Type B pancreatic cell (in vitro differentiated cells): ENCODE measurements around the gene RIPOR2. TPM values are rescaled to one million over a fixed set of nuclear protein-coding genes. Genes with fewer than 3 reads are reported as not detected.

ENCODE experiments used
- DNase-seq: peaks from one replicate; pipeline ENCODE4 v3.0.0; 2021; ENCODE audit warnings: mixed read lengths; ENCODE audit not compliant: unreplicated experiment; ENCODE audit errors: extremely low spot score
- H3K27ac Mint-ChIP-seq: 2 replicates; pipeline ENCODE4 v1.8.0; 2021; ENCODE audit warnings: mild to moderate bottlenecking, mixed read lengths
- H3K27me3 Mint-ChIP-seq: 2 replicates; pipeline ENCODE4 v1.8.0; 2021; ENCODE audit warnings: mixed read lengths
- H3K36me3 Mint-ChIP-seq: 2 replicates; pipeline ENCODE4 v1.8.0; 2021; ENCODE audit warnings: mixed read lengths
- H3K4me1 Mint-ChIP-seq: one replicate; pipeline ENCODE4 v1.8.0; 2021; ENCODE audit warnings: mixed read lengths; ENCODE audit not compliant: unreplicated experiment
- H3K4me3 Mint-ChIP-seq: 2 replicates; pipeline ENCODE4 v1.8.0; 2021; ENCODE audit warnings: mild to moderate bottlenecking, mixed read lengths
- H3K9me3 Mint-ChIP-seq: 2 replicates; pipeline ENCODE4 v1.8.0; 2021; ENCODE audit warnings: mixed read lengths
- CTCF ChIP-seq: fragments of 200-600 bp; sonication (generic); conservative IDR thresholded peaks from 2 replicates; pipeline ENCODE4 v1.5.0; 2021; ENCODE audit warnings: antibody characterized with exemption, mild to moderate bottlenecking
- total RNA-seq: library from RNA; stranded (reverse); gene quantifications from 2 replicates; pipeline ENCODE4 v1.2.1, GENCODE V29; 2021; ENCODE audit warnings: low replicate concordance

RIPOR2 gene
- total RNA-seq, 1 donor from 2014 or later: 4.2 TPM

DNA sequence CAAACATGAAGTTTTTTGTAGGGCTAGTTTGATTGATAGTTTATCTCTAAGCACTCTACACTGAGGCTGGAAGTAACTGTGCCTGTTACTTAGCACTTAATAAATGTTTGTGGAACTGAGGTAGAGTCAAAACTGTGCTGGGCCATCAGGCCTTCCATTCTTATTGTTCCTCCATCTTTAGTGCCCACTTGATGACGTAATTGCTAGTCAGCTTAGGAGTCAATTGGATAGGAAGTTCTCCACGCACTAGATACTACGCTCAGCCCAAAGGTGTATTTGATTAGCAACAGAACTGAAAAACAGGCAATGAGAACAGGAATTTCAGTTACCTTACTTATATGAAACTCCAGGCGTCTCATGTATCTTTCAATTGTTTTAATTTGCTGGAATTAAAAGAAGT is 67.0 kb downstream of the RIPOR2 start:
- no peak overlapping the region for H3K4me3 Mint-ChIP-seq
- H3K36me3 Mint-ChIP-seq: no peaks in the 10 kb centered on the region
- no peak overlapping the region for H3K27ac Mint-ChIP-seq
- H3K27me3 Mint-ChIP-seq: no peaks in the 10 kb centered on the region
- peaks cover 17% of the 10 kb centered on the region for H3K4me1 Mint-ChIP-seq
- DNase-seq: no peak
- TF ChIP-seq CTCF: no peak
- H3K9me3 Mint-ChIP-seq: no peaks in the 10 kb centered on the region

DNA sequence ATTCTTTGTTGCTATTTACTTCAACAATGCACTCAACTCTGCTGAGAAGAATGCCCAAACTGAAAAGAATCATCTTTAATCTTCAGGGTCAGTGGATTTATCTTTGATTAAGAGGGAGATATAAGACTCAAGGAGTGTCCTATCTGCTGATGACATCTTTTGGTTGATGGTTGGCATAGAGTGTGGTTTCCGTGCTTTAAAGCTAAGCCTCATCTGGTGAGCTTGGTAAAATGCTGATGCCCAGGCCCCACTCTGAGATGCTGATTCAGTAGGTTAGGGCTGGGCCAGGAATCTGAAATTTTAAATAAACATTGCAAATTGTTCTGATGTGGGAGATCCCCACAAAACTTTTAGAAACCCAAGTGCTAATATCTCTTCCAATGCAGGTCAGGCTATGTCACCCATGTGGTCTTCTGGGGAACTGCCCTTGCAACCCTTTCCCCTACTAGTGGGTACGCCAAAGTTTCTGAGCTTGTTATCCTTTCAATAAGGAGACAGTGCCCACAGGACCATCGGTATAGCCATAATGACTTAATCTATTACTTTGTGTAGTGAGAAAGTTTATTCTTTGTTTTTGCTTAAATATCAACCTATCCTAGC is 68.6 kb downstream of the RIPOR2 start:
- no peaks in the 10 kb centered on the region for H3K27me3 Mint-ChIP-seq
- peaks cover 11% of the 10 kb centered on the region for H3K4me1 Mint-ChIP-seq
- H3K27ac Mint-ChIP-seq: no peak overlapping the region
- H3K4me3 Mint-ChIP-seq: no peak overlapping the region
- H3K9me3 Mint-ChIP-seq: no peaks in the 10 kb centered on the region
- peak; percentile 42 for TF ChIP-seq CTCF
- no peaks in the 10 kb centered on the region for H3K36me3 Mint-ChIP-seq
- DNase-seq: no peak

DNA sequence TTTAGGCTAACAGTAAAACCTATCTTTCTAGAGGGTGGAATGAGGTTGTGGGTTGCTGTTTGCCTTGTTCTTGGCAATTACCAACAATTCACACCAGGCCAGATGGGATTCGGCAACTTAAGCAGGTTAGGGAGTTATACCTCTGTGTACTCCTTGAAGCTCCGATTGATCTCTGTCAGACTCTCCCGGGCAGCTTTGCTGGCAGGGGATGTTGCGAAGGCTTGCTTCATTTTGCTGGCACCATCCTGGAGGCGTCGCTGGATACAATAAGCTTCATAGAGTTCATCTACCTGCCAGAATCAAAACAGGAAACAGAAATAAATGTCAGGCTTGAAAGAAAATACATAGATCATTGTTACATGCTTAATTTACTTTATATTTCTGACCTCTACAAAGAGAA is 70.6 kb downstream of the RIPOR2 start:
- TF ChIP-seq CTCF: no peak
- H3K36me3 Mint-ChIP-seq: no peaks in the 10 kb centered on the region
- no peaks in the 10 kb centered on the region for H3K9me3 Mint-ChIP-seq
- H3K27me3 Mint-ChIP-seq: no peaks in the 10 kb centered on the region
- H3K4me3 Mint-ChIP-seq: no peak overlapping the region
- peaks cover 12% of the 10 kb centered on the region for H3K4me1 Mint-ChIP-seq
- no peak for DNase-seq
- no peak overlapping the region for H3K27ac Mint-ChIP-seq

DNA sequence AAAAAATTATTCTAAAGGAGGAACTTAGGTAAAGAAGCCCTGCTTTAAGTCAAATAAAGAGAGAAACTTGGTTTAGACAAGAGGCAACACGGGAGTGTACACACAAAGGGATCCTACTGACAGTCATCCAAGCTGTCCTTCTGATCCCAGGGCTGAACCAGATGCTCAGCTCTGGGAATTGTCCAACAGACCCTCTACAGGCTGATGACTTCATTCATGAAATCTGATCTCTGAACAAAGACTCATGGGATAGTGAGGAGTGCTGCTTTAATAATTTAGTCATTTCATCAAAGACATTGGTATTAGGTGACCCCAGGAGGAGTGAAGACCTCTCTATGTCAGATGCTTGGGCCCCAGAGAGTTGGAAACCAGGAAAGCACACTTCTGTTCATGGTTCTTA is 71.4 kb downstream of the RIPOR2 start:
- no peaks in the 10 kb centered on the region for H3K27me3 Mint-ChIP-seq
- peak overlapping the region; percentile 26 for H3K27ac Mint-ChIP-seq
- H3K4me1 Mint-ChIP-seq: peaks cover 20% of the 10 kb centered on the region
- no peak overlapping the region for H3K4me3 Mint-ChIP-seq
- H3K36me3 Mint-ChIP-seq: no peaks in the 10 kb centered on the region
- TF ChIP-seq CTCF: no peak
- no peak for DNase-seq
- no peaks in the 10 kb centered on the region for H3K9me3 Mint-ChIP-seq

GRCh38 chr6:24861934-24862333 is 73.8 kb downstream of the RIPOR2 start:
- DNase-seq: no peak
- H3K27me3 Mint-ChIP-seq: no peaks in the 10 kb centered on the region
- H3K4me3 Mint-ChIP-seq: no peak overlapping the region
- H3K36me3 Mint-ChIP-seq: no peaks in the 10 kb centered on the region
- peaks cover 27% of the 10 kb centered on the region for H3K4me1 Mint-ChIP-seq
- H3K27ac Mint-ChIP-seq: no peak overlapping the region
- H3K9me3 Mint-ChIP-seq: no peaks in the 10 kb centered on the region
- TF ChIP-seq CTCF: no peak
